Osteoblast (primary cell): ENCODE measurements around the gene AMELX. TPM values are rescaled to one million over a fixed set of nuclear protein-coding genes. Genes with fewer than 3 reads are reported as not detected.

Experiments used
- DNase-seq: peaks from one replicate; pipeline ENCODE4 v3.0.0; 2011; ENCODE audit warnings: low spot score, mixed read lengths; ENCODE audit not compliant: insufficient read length; ENCODE audit errors: missing footprints
- H2AFZ ChIP-seq: 2 replicates; pipeline ENCODE4 v1.6.0; 2011; ENCODE audit warnings: mild to moderate bottlenecking, low read length
- H3K27ac ChIP-seq: 2 replicates; pipeline ENCODE4 v1.5.1; 2011; ENCODE audit warnings: mild to moderate bottlenecking, low read depth, low read length, moderate library complexity
- H3K27me3 ChIP-seq: 2 replicates; pipeline ENCODE4 v1.6.0; 2012; ENCODE audit warnings: mild to moderate bottlenecking, control low read depth, inconsistent platforms, low read length, moderate library complexity; ENCODE audit not compliant: insufficient read depth
- H3K36me3 ChIP-seq: 2 replicates; pipeline ENCODE4 v1.5.1; 2011; ENCODE audit warnings: mild to moderate bottlenecking, low read length, control low read depth, moderate library complexity; ENCODE audit not compliant: insufficient read depth
- H3K4me1 ChIP-seq: 2 replicates; pipeline ENCODE4 v1.5.1; 2011; ENCODE audit warnings: mild to moderate bottlenecking, low read length, control low read depth, moderate library complexity; ENCODE audit not compliant: insufficient read depth
- H3K4me2 ChIP-seq: 2 replicates; pipeline ENCODE4 v1.6.0; 2011; ENCODE audit warnings: mild to moderate bottlenecking, low read length; ENCODE audit not compliant: insufficient read depth
- H3K4me3 ChIP-seq: fragments of 200-600 bp; sonication (generic); 3 replicates; pipeline ENCODE4 v1.5.1; 2012; ENCODE audit warnings: mild to moderate bottlenecking, low read length, inconsistent platforms; ENCODE audit not compliant: insufficient read depth
- H3K79me2 ChIP-seq: 2 replicates; pipeline ENCODE4 v1.6.0; 2012; ENCODE audit warnings: mild to moderate bottlenecking, low read length, control low read depth, inconsistent platforms; ENCODE audit not compliant: insufficient read depth
- H3K9me3 ChIP-seq: 2 replicates; pipeline ENCODE4 v1.5.1; 2011; ENCODE audit warnings: low read depth, low read length, control low read depth
- H4K20me1 ChIP-seq: 2 replicates; pipeline ENCODE4 v1.6.0; 2012; ENCODE audit warnings: mild to moderate bottlenecking, low read length, control low read depth; ENCODE audit not compliant: insufficient read depth
- CTCF ChIP-seq: IDR thresholded peaks from 2 replicates; pipeline ENCODE4 v1.5.1; 2011; ENCODE audit warnings: mild to moderate bottlenecking, low read depth, low read length, moderate library complexity; ENCODE audit errors: extremely low read depth
- total RNA-seq: library from RNA; depleted of rRNA; stranded (reverse); fragments of >200 nt; gene quantifications from 2 replicates; pipeline ENCODE4 v1.2.3, GENCODE V29; 2012

AMELX gene
- total RNA-seq, 1 donor: not detected

GRCh38 chrX:11257711-11258110 is 35.5 kb upstream of the AMELX start:
- Histone ChIP-seq H3K27ac (no peak overlapping the region), H3K36me3 (no peaks in the 10 kb centered on the region), H3K27me3 (no peaks in the 10 kb centered on the region), H3K4me1 (peaks cover 7% of the 10 kb centered on the region), H3K79me2 (no peaks in the 10 kb centered on the region), H4K20me1 (no peaks in the 10 kb centered on the region), H3K4me3 (no peak overlapping the region), H3K4me2 (no peak overlapping the region), H3K9me3 (no peaks in the 10 kb centered on the region), H2AFZ (no peak overlapping the region)
- TF ChIP-seq CTCF: no peak
- DNase-seq: no peak

- H3K36me3 ChIP-seq: no peaks in the 10 kb centered on the region
- no peak for DNase-seq
- H3K4me2 ChIP-seq: no peak overlapping the region
- no peaks in the 10 kb centered on the region for H4K20me1 ChIP-seq
- no peaks in the 10 kb centered on the region for H3K27me3 ChIP-seq
- H3K4me1 ChIP-seq: peaks cover 7% of the 10 kb centered on the region
- no peak overlapping the region for H3K27ac ChIP-seq
- no peaks in the 10 kb centered on the region for H3K79me2 ChIP-seq
- TF ChIP-seq CTCF: no peak
- no peak overlapping the region for H3K4me3 ChIP-seq
- no peak overlapping the region for H2AFZ ChIP-seq
- no peaks in the 10 kb centered on the region for H3K9me3 ChIP-seq
These were observed 33.8 kb upstream of the AMELX start for GRCh38 chrX:11259437-11259836.

- DNase-seq: no peak
- Histone ChIP-seq H3K4me3 (no peak overlapping the region), H3K79me2 (no peaks in the 10 kb centered on the region), H3K27me3 (no peaks in the 10 kb centered on the region), H3K4me2 (no peak overlapping the region), H3K4me1 (peaks cover 7% of the 10 kb centered on the region), H2AFZ (no peak overlapping the region), H4K20me1 (no peaks in the 10 kb centered on the region), H3K36me3 (no peaks in the 10 kb centered on the region), H3K27ac (peak overlapping the region; percentile 45), H3K9me3 (no peaks in the 10 kb centered on the region)
- no peak for TF ChIP-seq CTCF
These were observed 32.0 kb upstream of the AMELX start for GRCh38 chrX:11261260-11261659.

GRCh38 chrX:11264925-11265324 is 28.3 kb upstream of the AMELX start:
- no peaks in the 10 kb centered on the region for H3K36me3 ChIP-seq
- no peak overlapping the region for H3K4me3 ChIP-seq
- H3K4me1 ChIP-seq: peaks cover 7% of the 10 kb centered on the region
- H3K4me2 ChIP-seq: no peak overlapping the region
- no peak overlapping the region for H3K27ac ChIP-seq
- no peak overlapping the region for H2AFZ ChIP-seq
- no peak for DNase-seq
- no peaks in the 10 kb centered on the region for H4K20me1 ChIP-seq
- no peak for TF ChIP-seq CTCF
- no peaks in the 10 kb centered on the region for H3K79me2 ChIP-seq
- no peaks in the 10 kb centered on the region for H3K9me3 ChIP-seq
- no peaks in the 10 kb centered on the region for H3K27me3 ChIP-seq
